SK-N-MC (cell line): ENCODE data around the gene LRRC8B.
"Not testable (repeated sequence)": the region's sequence is repeated elsewhere in the genome, so short reads cannot be mapped to it uniquely, and the experiment has no call there.

ENCODE experiments used
- EZH2 ChIP-seq: fragments of 200-600 bp; sonication (generic); IDR thresholded peaks from one replicate; pipeline ENCODE4 v1.6.1; 2017; ENCODE audit warnings: antibody characterized with exemption
- FOXP2 ChIP-seq: optimal IDR thresholded peaks from 2 replicates; pipeline ENCODE3; 2011; ENCODE audit warnings: mild to moderate bottlenecking, moderate library complexity; ENCODE audit not compliant: insufficient read depth; ENCODE audit errors: extremely low read length, control extremely low read depth
- POLR2AphosphoS5 ChIP-seq: IDR thresholded peaks from 2 replicates; pipeline ENCODE4 v1.6.1; 2012; ENCODE audit warnings: mild to moderate bottlenecking, low read depth, low read length, borderline replicate concordance

GRCh38 chr1:89592861-89593302 lies 68.3 kb downstream of the LRRC8B start:
- not testable (repeated sequence) for TF ChIP-seq POLR2AphosphoS5, EZH2, FOXP2
